NCI-H2196 (cell line): ENCODE data around the gene SH3RF3.
"Not testable (repeated sequence)": the region's sequence is repeated elsewhere in the genome, so short reads cannot be mapped to it uniquely, and the experiment has no call there.

Experiments used
- DNase-seq: peaks from one replicate; lab custom pipeline; 2025; ENCODE audit not compliant: unreplicated experiment; lab: John Stamatoyannopoulos, UW

SH3RF3 gene

GRCh38 chr2:109128616-109129355, at the start of gene SH3RF3:
Gene SH3RF3, plus strand, starts transcription at chr2:109129205.
- peak; percentile 46 for DNase-seq

DNA sequence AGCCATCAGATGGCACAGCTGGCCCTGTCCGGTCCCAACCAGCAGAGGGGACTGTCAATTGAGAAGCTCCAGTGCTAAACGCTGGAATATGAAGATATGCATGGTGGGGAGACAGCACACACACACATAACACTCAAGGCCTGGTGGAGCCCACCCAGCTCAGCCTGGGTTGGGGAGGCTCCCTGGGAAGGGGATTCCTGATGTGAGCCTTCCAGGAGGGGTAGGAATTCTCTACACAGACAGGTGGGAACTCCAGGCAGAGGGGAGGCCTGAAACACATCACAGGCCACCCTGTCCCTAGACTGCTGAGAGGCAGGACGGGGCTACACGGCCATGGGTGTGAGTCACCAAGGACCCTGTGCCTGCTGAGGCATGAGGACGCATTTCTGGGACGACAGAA, 49.4 kb upstream of the SH3RF3 start:
- no peak for DNase-seq

DNA sequence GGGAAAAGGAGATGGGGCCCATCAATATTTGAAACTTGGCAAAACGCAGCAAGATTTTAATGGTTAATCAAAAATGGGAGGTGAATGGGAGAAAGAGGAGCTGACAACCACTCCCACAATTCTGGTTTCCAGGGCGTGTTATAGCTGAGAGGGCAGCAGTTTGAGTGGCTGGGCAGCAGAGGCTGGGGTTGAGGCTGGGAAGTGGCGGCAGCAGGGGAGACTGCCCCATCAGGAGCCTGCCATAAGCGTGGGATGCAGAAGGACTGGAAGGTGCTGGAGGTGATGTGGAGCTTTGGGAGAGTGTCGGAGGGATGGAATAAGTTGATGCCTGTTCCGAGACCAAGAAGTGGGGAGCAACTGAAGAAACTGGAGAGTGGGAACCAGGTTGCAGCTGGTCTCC, 48.9 kb upstream of the SH3RF3 start:
- DNase-seq = no peak

- no peak for DNase-seq
Measured at GRCh38 chr2:109080757-109081156, 48.2 kb upstream of the SH3RF3 start.

DNA sequence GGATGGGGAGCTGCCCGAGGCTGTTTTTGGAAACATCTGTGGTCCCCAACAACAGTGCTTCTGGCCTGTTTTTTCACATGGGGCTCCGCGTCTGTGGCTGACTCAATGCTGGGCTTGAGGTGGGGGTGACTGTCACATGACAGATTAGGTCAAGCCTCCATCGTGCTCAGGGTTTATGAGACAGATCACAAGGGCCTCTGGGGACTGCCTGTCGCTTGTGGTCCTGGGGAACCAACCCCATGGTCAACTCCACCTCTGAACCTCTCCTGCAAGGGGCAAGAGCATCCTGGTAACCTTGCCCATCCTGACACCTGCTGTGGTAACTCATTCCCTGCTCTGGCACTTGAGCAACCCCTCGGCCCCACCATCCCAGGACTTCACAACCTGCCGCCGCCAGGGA, 47.6 kb upstream of the SH3RF3 start:
- no peak for DNase-seq

GRCh38 chr2:109083771-109084170, 45.2 kb upstream of the SH3RF3 start:
- DNase-seq = no peak

GRCh38 chr2:109084341-109084740, 44.7 kb upstream of the SH3RF3 start:
- peak; percentile 23 for DNase-seq

- no peak for DNase-seq
Measured at GRCh38 chr2:109085912-109086742, 42.9 kb upstream of the SH3RF3 start.

DNA sequence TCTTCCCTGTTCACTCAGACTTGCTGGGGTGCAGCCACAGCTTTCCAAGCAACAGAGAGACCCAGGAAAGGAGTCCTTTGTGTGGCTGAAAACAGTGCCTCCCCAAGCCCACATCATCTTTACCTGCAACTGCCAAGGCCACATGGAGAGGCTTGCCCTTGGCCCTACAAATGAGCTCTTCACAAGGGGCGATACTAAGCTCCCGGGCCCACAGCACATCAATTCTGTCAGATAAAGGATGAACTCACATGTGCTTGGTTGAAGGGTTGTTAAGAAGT, 42.3 kb upstream of the SH3RF3 start:
- DNase-seq = no peak

DNA sequence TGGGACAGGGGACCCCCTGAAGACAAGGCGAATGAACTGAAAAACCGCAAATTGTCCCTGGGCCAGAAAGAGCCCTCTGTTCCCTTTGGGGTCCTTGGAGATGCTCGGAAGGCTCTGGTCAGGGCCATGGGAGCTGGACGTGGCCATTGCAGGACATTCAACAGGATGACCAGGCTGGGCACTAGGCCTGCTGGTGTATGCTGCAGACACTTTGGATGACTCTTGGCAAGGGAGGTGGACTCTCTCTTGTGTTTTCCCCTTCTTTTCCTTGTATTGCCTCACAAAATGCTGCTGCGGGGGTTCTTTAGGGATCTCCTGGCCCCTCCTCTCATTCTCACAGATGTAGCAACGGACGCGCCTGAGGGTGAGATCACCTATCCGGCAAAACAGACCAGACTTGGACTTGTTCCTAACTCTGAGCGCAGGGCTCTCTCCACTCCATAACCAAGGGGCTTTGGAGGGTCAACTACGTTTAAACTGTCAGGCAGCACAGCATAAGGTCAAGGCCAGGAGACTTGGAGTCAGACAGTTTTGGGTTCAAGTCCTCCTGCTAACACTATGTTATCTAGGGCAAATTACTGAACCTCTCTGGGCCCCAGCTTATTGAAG, 41.8 kb upstream of the SH3RF3 start:
- DNase-seq = no peak

DNA sequence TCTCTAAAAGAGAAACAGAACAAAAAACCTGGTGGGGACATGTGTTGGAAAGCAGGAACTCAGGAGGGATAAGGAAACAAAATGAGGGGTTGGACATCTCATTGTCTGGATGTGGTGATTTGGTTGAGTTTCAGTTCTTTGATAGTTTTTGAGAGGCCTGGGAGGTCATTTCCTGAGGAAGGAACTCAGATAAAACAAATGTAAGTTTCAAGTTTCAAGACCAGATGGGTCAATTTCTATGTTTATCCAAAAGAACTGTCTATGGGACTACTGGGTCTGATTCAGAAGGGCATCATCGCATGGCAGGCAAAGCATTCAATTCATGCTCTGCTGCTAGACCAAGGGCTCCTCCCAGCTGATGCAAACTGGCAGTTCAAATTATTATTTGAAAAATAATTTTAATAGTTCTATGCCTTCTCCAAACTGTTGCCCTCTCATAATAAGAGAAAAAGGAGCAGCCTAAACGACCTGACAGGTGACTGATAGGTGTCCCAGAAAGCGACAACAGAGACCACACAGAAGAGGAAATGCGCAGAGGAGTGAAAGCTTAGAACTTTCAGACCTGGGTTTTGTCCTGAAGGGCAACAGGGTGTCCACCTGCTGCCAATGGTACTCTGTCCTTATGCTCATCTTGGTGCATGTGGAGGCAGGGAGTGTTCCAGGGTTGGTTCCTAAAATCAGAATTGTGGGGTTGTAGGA, 39.3 kb upstream of the SH3RF3 start:
- no peak for DNase-seq

DNA sequence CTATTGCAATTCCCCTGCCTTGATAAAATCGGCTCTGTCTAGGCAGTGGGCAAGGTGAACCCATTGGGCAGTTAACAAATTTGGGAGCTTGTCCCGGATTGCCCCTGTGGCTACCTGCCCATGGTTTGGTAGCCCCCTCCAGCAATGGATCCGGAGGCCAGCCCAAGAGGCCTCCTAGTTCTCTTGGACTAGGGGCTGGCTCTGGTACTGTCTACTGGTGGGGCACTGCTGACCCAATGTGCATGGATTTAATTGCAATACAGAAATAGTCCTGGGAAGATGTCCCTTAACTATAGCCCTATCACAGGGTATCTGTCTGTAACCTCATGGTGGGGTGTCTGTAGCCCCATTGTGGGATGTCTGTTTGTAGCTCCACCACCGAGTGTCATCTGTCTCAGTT, 37.5 kb upstream of the SH3RF3 start:
- no peak for DNase-seq

GRCh38 chr2:109094144-109094543, 34.9 kb upstream of the SH3RF3 start:
- DNase-seq = no peak

GRCh38 chr2:109098251-109098920, 30.6 kb upstream of the SH3RF3 start:
- DNase-seq = no peak

DNA sequence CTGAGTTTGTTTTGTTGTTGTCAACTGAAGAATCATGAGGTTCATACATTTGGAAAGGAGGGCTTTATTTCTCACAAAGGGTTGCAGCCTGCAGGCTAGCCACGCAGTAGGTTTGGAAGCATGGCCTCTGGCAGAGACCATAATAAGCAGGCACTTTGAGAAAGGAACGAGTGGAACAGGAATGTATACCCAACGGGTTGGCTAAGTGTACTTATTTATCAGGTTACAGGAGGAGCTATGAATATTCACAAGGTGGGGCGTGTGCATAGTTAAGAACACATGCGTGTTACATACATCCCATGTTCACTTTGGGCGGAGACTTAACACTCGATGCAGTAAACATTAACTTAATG, 30.1 kb upstream of the SH3RF3 start:
- no peak for DNase-seq

DNA sequence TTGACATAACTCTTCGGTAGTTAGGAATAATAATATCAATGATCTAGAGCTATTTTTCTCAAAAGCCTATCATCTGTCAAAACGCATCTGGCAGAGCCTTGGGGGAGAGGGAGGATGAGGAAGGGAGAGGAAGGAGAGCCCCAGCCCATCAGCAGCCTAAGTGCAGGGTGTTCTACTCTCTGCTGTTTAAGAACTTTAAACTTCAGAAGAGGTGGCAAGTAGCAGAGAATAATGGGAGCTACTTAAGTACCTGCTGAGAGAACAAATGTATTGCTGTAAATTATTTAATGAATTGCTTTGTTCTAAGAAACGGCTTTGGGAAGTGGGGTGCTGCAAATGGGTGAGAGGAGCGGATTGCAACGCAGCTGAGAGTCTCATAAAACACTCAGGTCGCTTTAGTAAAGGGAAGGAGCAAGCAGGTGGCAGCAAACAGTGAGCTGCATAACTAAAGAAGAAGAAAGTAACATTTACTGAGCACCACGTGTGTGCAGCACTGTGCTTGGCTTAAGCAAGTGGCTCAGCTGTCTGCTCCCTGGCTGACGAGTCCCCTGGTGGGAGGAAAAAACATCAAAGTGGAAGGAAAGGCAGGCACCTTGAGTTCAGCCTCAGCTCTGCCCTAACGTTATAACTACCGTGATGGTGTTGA, 26.3 kb upstream of the SH3RF3 start:
- no peak for DNase-seq

- DNase-seq = no peak
Measured at GRCh38 chr2:109105113-109105512, 23.9 kb upstream of the SH3RF3 start.

DNA sequence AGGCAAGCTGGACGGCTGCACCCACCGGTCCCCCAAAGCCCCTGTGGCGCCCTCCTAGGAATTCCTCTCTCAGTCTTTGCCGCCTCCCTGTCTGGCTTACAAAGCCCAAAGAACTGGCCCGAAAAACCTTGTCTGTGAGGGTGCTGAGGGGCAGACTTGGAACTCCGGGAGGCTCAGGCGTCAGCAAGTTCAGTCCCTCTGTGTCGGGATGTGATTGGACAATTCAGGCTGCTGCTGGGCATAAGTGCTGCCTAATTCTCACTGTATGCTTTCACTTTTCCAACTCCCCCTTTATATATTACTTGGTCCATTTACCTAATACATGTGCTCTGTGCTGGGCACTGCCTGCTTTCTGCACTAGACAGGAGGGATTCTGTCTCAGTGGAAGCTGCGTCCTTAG, 20.3 kb upstream of the SH3RF3 start:
- no peak for DNase-seq

- no peak for DNase-seq
Measured at GRCh38 chr2:109109342-109109741, 19.7 kb upstream of the SH3RF3 start.

GRCh38 chr2:109110170-109110569, 18.8 kb upstream of the SH3RF3 start:
- no peak for DNase-seq

GRCh38 chr2:109117181-109117580, 11.8 kb upstream of the SH3RF3 start:
- DNase-seq = not testable (repeated sequence)
